ENCODE measurements around the gene WDCP.

WDCP gene

DNA sequence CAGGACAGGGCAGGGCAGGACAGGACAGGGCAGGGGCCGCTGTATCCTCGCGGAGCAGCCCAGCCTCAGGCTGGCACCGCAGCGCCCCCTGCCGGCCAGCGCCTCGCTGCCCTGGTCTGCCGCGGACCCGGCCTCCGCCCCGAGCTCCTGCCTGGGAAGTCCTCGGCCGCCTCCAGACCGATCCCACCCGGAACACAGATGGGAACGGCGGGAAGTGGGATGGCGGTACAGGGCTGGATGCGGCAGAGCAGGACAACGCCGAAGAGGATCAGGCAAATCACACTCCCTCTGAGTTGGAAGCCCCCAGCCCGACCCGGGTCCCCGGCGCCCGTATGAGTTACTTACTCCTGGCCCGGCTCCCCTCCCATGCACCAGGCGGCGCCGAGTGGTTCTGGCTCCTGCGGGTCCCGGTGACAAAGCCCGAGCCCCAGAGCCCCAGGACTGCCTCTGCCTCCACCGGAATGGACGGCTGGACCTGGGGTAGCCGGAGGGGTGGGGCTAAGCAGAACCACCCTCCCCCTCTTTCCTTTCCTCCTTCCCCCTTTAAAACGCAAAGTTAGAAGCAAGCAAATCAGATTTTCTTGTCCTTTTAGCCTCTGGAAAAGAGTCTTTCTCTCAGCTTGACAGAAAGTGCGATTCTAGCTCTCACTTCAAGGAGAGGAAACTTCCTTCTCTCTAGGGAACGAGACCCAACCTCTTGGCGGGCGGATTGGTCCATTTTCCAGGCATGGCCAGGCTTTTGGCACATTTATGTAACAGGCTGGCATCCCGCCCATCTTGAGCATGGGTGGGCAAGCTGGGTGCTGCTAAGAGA, 37.4 kb upstream of the WDCP start, which contains the start of gene TP53I3:
Gene TP53I3 (minus strand): TSS at position 449 of the 814 bp plus-strand sequence. CDS start 508 bp downstream, outside the sequence.
- H2BK15ac ChIP-seq (ENCODE audit: low read depth, poor library complexity, severe bottlenecking), result peak within 1 kb of the TSS; percentile 88
- peak within 1 kb of the TSS; percentile 94 for H3K27ac ChIP-seq (ENCODE audit: low read length, poor library complexity, severe bottlenecking)
- peak within 1 kb of the TSS; percentile 78 for H2BK5ac ChIP-seq (ENCODE audit: low read depth, low read length, poor library complexity, severe bottlenecking)
- H3K36me3 ChIP-seq (ENCODE audit: control insufficient read depth in 1 of 2, insufficient read depth in 2 of 2, low read depth in 1 of 2, low read length in 2 of 2), result peaks cover 22 to 31% of the 10 kb centered on the region in 2 experiments
- H3K27me3 ChIP-seq (ENCODE audit: control insufficient read depth in 1 of 2, insufficient read depth in 1 of 2, low read length in 2 of 2), result no peaks in the 10 kb centered on the region
- H3K4me1 ChIP-seq (ENCODE audit: control insufficient read depth, insufficient read depth, low read depth, low read length), result peaks cover 7% of the 10 kb centered on the region
- peaks cover 28% of the 10 kb centered on the region for H3K79me1 ChIP-seq (replicated peaks; ENCODE audit: low read length, poor library complexity, severe bottlenecking)
- H3K9me3 ChIP-seq (ENCODE audit: control insufficient read depth, low read length), result no peaks in the 10 kb centered on the region
- DNase-seq, result peak; percentile 93
- peak within 1 kb of the TSS; percentile 95 for H3K9ac ChIP-seq (ENCODE audit: low read length)
- peak within 1 kb of the TSS; percentile 61 for H3K4me2 ChIP-seq (ENCODE audit: low read length, poor library complexity, severe bottlenecking)
- H4K91ac ChIP-seq (ENCODE audit: low read length), result peak within 1 kb of the TSS; percentile 95
- H2BK120ac ChIP-seq (ENCODE audit: low read depth, low read length), result peak within 1 kb of the TSS; percentile 86
- H2AK5ac ChIP-seq (ENCODE audit: low read length, severe bottlenecking), result peak within 1 kb of the TSS; percentile 83
- peak within 1 kb of the TSS in 1 of 2 experiments; percentile 32 for H3K23ac ChIP-seq (ENCODE audit: low read length in 2 of 2)
- H4K8ac ChIP-seq (ENCODE audit: low read length), result peak within 1 kb of the TSS; percentile 96
- H3K14ac ChIP-seq (ENCODE audit: low read length in 2 of 2), result peak within 1 kb of the TSS in 1 of 2 experiments; percentile 69
- peak within 1 kb of the TSS; percentile 51 to 75 for H2BK12ac ChIP-seq (ENCODE audit: low read length in 2 of 2)
- under 1% methylated on average over 41 of the region's 44 CpGs for WGBS
- peak within 1 kb of the TSS; percentile 92 for H2AFZ ChIP-seq (ENCODE audit: low read depth, low read length)
- H3K4ac ChIP-seq (ENCODE audit: low read depth in 1 of 2, low read length in 2 of 2), result peak within 1 kb of the TSS; percentile 70 to 84
- peak within 1 kb of the TSS; percentile 71 to 93 for H3K4me3 ChIP-seq (ENCODE audit: insufficient read depth in 1 of 2, low read depth in 1 of 2, low read length in 2 of 2)
- H3K18ac ChIP-seq (ENCODE audit: low read depth in 1 of 2, low read length in 2 of 2), result peak within 1 kb of the TSS; percentile 94 to 97

DNA sequence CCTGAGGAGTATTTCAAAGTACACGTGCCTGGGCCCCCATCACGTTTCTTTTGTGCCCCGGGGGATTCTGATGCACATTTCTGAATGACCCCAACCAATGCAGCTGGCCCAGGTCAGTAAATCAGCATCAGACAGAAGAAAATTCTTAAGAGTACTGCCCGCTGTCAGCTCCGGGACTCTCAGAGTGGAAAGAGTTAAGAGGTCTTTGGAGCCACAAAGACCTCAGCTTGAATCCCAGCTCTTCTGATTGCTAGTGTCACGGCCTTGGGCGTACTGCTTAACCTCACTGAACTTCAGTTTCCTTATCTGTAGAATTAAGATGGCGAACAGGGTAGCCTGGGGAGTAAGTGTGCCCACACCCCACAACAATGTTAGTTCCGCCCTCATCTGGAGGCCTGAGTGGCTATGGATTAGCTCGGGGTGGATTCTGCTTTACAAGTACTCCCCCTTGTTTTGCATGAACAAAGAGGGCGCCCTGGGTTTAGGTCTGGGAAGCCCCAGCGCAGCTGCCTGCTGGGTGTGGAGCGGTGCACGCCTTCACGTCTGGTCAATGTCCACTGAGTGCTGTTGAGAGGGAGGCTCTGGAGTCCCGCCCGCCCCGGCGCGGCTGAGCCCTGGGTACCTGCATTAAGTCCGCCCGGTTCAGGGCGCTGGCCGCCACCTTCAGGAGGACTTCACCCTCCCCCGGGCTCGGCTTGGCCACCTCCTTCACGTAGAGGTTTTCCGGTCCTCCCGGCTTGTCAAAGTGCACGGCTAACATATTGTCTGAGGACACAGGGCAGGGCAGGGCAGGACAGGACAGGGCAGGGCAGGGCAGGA, 36.6 kb upstream of the WDCP start:
- Histone ChIP-seq H4K91ac (ENCODE audit: low read length) (peak overlapping the region; percentile 95), H3K4me3 (ENCODE audit: insufficient read depth in 1 of 2, low read depth in 1 of 2, low read length in 2 of 2) (peak overlapping the region; percentile 71 to 93), H3K79me1 (replicated peaks; ENCODE audit: low read length, poor library complexity, severe bottlenecking) (peaks cover 30% of the 10 kb centered on the region), H2BK120ac (ENCODE audit: low read depth, low read length) (peak overlapping the region; percentile 86), H2AK5ac (ENCODE audit: low read length, severe bottlenecking) (peak overlapping the region; percentile 83), H3K23ac (ENCODE audit: low read length in 2 of 2) (peak overlapping the region in 1 of 2 experiments; percentile 32), H3K14ac (ENCODE audit: low read length in 2 of 2) (peak overlapping the region in 1 of 2 experiments; percentile 28), H3K4me1 (ENCODE audit: control insufficient read depth, insufficient read depth, low read depth, low read length) (peaks cover 7% of the 10 kb centered on the region), H3K9me3 (ENCODE audit: control insufficient read depth, low read length) (no peaks in the 10 kb centered on the region), H2BK5ac (ENCODE audit: low read depth, low read length, poor library complexity, severe bottlenecking) (peak overlapping the region; percentile 78), H2BK15ac (ENCODE audit: low read depth, poor library complexity, severe bottlenecking) (peak overlapping the region; percentile 88), H2AFZ (ENCODE audit: low read depth, low read length) (peak overlapping the region; percentile 92), H3K27ac (ENCODE audit: low read length, poor library complexity, severe bottlenecking) (peak overlapping the region; percentile 94), H3K4me2 (ENCODE audit: low read length, poor library complexity, severe bottlenecking) (peak overlapping the region; percentile 61), H3K9ac (ENCODE audit: low read length) (peak overlapping the region; percentile 95), H3K18ac (ENCODE audit: low read depth in 1 of 2, low read length in 2 of 2) (peak overlapping the region; percentile 79 to 97), H3K27me3 (ENCODE audit: control insufficient read depth in 1 of 2, insufficient read depth in 1 of 2, low read length in 2 of 2) (no peaks in the 10 kb centered on the region), H3K36me3 (ENCODE audit: control insufficient read depth in 1 of 2, insufficient read depth in 2 of 2, low read depth in 1 of 2, low read length in 2 of 2) (peaks cover 22 to 39% of the 10 kb centered on the region in 2 experiments), H4K8ac (ENCODE audit: low read length) (peak overlapping the region; percentile 90), H2BK12ac (ENCODE audit: low read length in 2 of 2) (peak overlapping the region; percentile 51 to 75), H3K4ac (ENCODE audit: low read depth in 1 of 2, low read length in 2 of 2) (peak overlapping the region; percentile 6 to 84)
- 8% methylated on average over 30 of the region's 30 CpGs for WGBS
- peak; percentile 86 for DNase-seq

- no peak for DNase-seq
- Histone ChIP-seq H3K36me3 (ENCODE audit: control insufficient read depth in 1 of 2, insufficient read depth in 2 of 2, low read depth in 1 of 2, low read length in 2 of 2) (peaks cover 19 to 44% of the 10 kb centered on the region in 2 experiments), H3K14ac (ENCODE audit: low read length in 2 of 2) (no peak overlapping the region), H3K9me3 (ENCODE audit: control insufficient read depth, low read length) (no peaks in the 10 kb centered on the region), H3K27ac (ENCODE audit: low read length, poor library complexity, severe bottlenecking) (peak overlapping the region; percentile 94), H2BK15ac (ENCODE audit: low read depth, poor library complexity, severe bottlenecking) (no peak overlapping the region), H3K23ac (ENCODE audit: low read length in 2 of 2) (no peak overlapping the region), H2BK120ac (ENCODE audit: low read depth, low read length) (peak overlapping the region; percentile 22), H2AK5ac (ENCODE audit: low read length, severe bottlenecking) (peak overlapping the region; percentile 83), H3K4ac (ENCODE audit: low read depth in 1 of 2, low read length in 2 of 2) (peak overlapping the region; percentile 6 to 84), H3K27me3 (ENCODE audit: control insufficient read depth in 1 of 2, insufficient read depth in 1 of 2, low read length in 2 of 2) (no peaks in the 10 kb centered on the region), H3K79me1 (replicated peaks; ENCODE audit: low read length, poor library complexity, severe bottlenecking) (peaks cover 29% of the 10 kb centered on the region), H3K18ac (ENCODE audit: low read depth in 1 of 2, low read length in 2 of 2) (peak overlapping the region in 1 of 2 experiments; percentile 79), H4K91ac (ENCODE audit: low read length) (peak overlapping the region; percentile 95), H3K4me3 (ENCODE audit: insufficient read depth in 1 of 2, low read depth in 1 of 2, low read length in 2 of 2) (peak overlapping the region; percentile 14 to 93), H3K4me2 (ENCODE audit: low read length, poor library complexity, severe bottlenecking) (peak overlapping the region; percentile 61), H2AFZ (ENCODE audit: low read depth, low read length) (no peak overlapping the region), H3K9ac (ENCODE audit: low read length) (peak overlapping the region; percentile 95), H4K8ac (ENCODE audit: low read length) (peak overlapping the region; percentile 90), H3K4me1 (ENCODE audit: control insufficient read depth, insufficient read depth, low read depth, low read length) (peaks cover 7% of the 10 kb centered on the region), H2BK12ac (ENCODE audit: low read length in 2 of 2) (peak overlapping the region in 1 of 2 experiments; percentile 61), H2BK5ac (ENCODE audit: low read depth, low read length, poor library complexity, severe bottlenecking) (no peak overlapping the region)
- 94% methylated on average over 8 of the region's 8 CpGs for WGBS
Observed at GRCh38 chr2:24082787-24083566, 35.8 kb upstream of the WDCP start.
